ENCODE measurements around the gene SLC66A2.
A peak's percentile ranks its signal among the peaks of the same experiment; 100 is the strongest.

SLC66A2 gene

GRCh38 chr18:79864006-79864725 is 87.3 kb downstream of the SLC66A2 start:
- no peak for DNase-seq

- DNase-seq: no peak
These were observed 88.1 kb downstream of the SLC66A2 start for GRCh38 chr18:79863161-79864005.

GRCh38 chr18:79862562-79862961 is 88.9 kb downstream of the SLC66A2 start:
- no peak for DNase-seq

- no peak for DNase-seq
These were observed 89.8 kb downstream of the SLC66A2 start for GRCh38 chr18:79861687-79862086.

- no peak for DNase-seq
These were observed 92.1 kb downstream of the SLC66A2 start for GRCh38 chr18:79859314-79859713.

- DNase-seq: peak; percentile 37
These were observed 94.3 kb downstream of the SLC66A2 start for GRCh38 chr18:79857082-79857671.

- peak; percentile 71 for DNase-seq
These were observed 95.1 kb downstream of the SLC66A2 start for GRCh38 chr18:79856119-79857007.

GRCh38 chr18:79855147-79855933 is 96.1 kb downstream of the SLC66A2 start:
- DNase-seq: peak; percentile 6

- DNase-seq: no peak
These were observed 97.5 kb downstream of the SLC66A2 start for GRCh38 chr18:79853993-79854364.

- DNase-seq: no peak
These were observed 98.0 kb downstream of the SLC66A2 start for GRCh38 chr18:79853303-79853992.

- no peak for DNase-seq
These were observed 98.7 kb downstream of the SLC66A2 start for GRCh38 chr18:79852561-79853302.

Measured in retina (tissue), 1 donor.